GM23338 (cell line): ENCODE results near the gene MCTP1. TPM values are rescaled to one million over a fixed set of nuclear protein-coding genes. Genes with fewer than 3 reads are reported as not detected.
"Not testable (repeated sequence)": the region's sequence is repeated elsewhere in the genome, so short reads cannot be mapped to it uniquely, and the experiment has no call there.

Experiments
- ATAC-seq: fragments of 200-7000 bp; cut with Tn5 transposase; 3 replicates; pipeline ENCODE4 v1.9.1; 2020
- DNase-seq: peaks from one replicate; pipeline ENCODE4 v3.0.0-alpha.2; 2015; ENCODE audit warnings: low spot score
- H2AFZ ChIP-seq: fragments of 200-600 bp; sonication (generic); 2 replicates; pipeline ENCODE4 v1.8.0; 2016; ENCODE audit warnings: antibody characterized with exemption, mild to moderate bottlenecking, moderate library complexity
- H3F3A ChIP-seq: fragments of 200-600 bp; sonication (generic); replicated peaks from 2 replicates; pipeline ENCODE4 v1.8.0; 2017; ENCODE audit warnings: antibody characterized with exemption, mixed run types, low read depth
- H3K27ac ChIP-seq: fragments of 200-600 bp; sonication (generic); 2 replicates; pipeline ENCODE4 v1.6.1; 2016; ENCODE audit warnings: low read depth
- H3K27me3 ChIP-seq: fragments of 200-600 bp; sonication (generic); 2 replicates; pipeline ENCODE4 v1.8.0; 2016; ENCODE audit warnings: mild to moderate bottlenecking, mixed run types, moderate library complexity; ENCODE audit not compliant: insufficient read depth
- H3K36me3 ChIP-seq: fragments of 200-600 bp; sonication (generic); 2 replicates; pipeline ENCODE4 v1.8.0; 2016; ENCODE audit warnings: mild to moderate bottlenecking; ENCODE audit not compliant: insufficient read depth
- H3K4me1 ChIP-seq: fragments of 200-600 bp; sonication (generic); 2 replicates; pipeline ENCODE4 v1.8.0; 2016; ENCODE audit warnings: mild to moderate bottlenecking, moderate library complexity; ENCODE audit not compliant: insufficient read depth
- H3K4me2 ChIP-seq: fragments of 200-600 bp; sonication (generic); 2 replicates; pipeline ENCODE4 v1.7.1; 2017; ENCODE audit warnings: mixed run types
- H3K4me3 ChIP-seq: fragments of 200-600 bp; sonication (generic); 2 replicates; pipeline ENCODE4 v1.6.1; 2016; ENCODE audit warnings: mixed run types
- H3K79me2 ChIP-seq: fragments of 200-600 bp; sonication (generic); replicated peaks from 2 replicates; pipeline ENCODE4 v1.8.0; 2017; ENCODE audit warnings: mild to moderate bottlenecking; ENCODE audit not compliant: insufficient read depth
- H3K9me2 ChIP-seq: fragments of 200-600 bp; sonication (generic); 2 replicates; pipeline ENCODE4 v1.8.0; 2017; ENCODE audit not compliant: insufficient read depth
- H4K20me1 ChIP-seq: fragments of 200-600 bp; sonication (generic); replicated peaks from 2 replicates; pipeline ENCODE4 v1.8.0; 2017; ENCODE audit warnings: mild to moderate bottlenecking; ENCODE audit not compliant: insufficient read depth
- H3K27ac Mint-ChIP-seq: 2 replicates; pipeline ENCODE4 v1.8.0; 2020; ENCODE audit warnings: inconsistent platforms, mild to moderate bottlenecking, moderate library complexity, mixed read lengths
- H3K27me3 Mint-ChIP-seq: 3 replicates; pipeline ENCODE4 v1.8.0; 2022; ENCODE audit warnings: low read depth, mild to moderate bottlenecking, moderate library complexity, mixed read lengths, inconsistent platforms; ENCODE audit not compliant: insufficient read depth, poor library complexity
- H3K36me3 Mint-ChIP-seq: 3 replicates; pipeline ENCODE4 v1.8.0; 2021; ENCODE audit warnings: low read depth, mild to moderate bottlenecking, inconsistent platforms, moderate library complexity, mixed read lengths
- H3K4me1 Mint-ChIP-seq: 3 replicates; pipeline ENCODE4 v1.8.0; 2020; ENCODE audit warnings: mild to moderate bottlenecking, inconsistent platforms, mixed read lengths
- H3K4me3 Mint-ChIP-seq: 3 replicates; pipeline ENCODE4 v1.8.0; 2021; ENCODE audit warnings: moderate library complexity, mild to moderate bottlenecking, inconsistent platforms, mixed read lengths
- H3K9me3 Mint-ChIP-seq: 3 replicates; pipeline ENCODE4 v1.8.0; 2020; ENCODE audit warnings: moderate library complexity, mild to moderate bottlenecking, inconsistent platforms, mixed read lengths
- CREB1 ChIP-seq: fragments of 250-450 bp; sonication (Bioruptor Pico); IDR thresholded peaks from 2 replicates; pipeline ENCODE4 v1.5.0; 2020; ENCODE audit warnings: low read depth, mild to moderate bottlenecking, moderate library complexity
- ETS1 ChIP-seq: IDR thresholded peaks from 2 replicates; pipeline ENCODE4 v1.6.1; 2016; ENCODE audit warnings: antibody characterized with exemption
- EZH2phosphoT487 ChIP-seq: fragments of 200-600 bp; sonication (generic); IDR thresholded peaks from one replicate; pipeline ENCODE4 v1.8.1; 2018; ENCODE audit warnings: antibody characterized with exemption; ENCODE audit not compliant: unreplicated experiment
- NANOG ChIP-seq: IDR thresholded peaks from 2 replicates; pipeline ENCODE4 v1.6.1; 2016; ENCODE audit warnings: antibody characterized with exemption, borderline replicate concordance
- STAT1 ChIP-seq: IDR thresholded peaks from one replicate; pipeline ENCODE4 v1.6.1; 2016; ENCODE audit warnings: antibody characterized with exemption; ENCODE audit not compliant: unreplicated experiment
- ZNF114 ChIP-seq: fragments of 250-450 bp; sonication (Bioruptor Pico); IDR thresholded peaks from 2 replicates; pipeline ENCODE4 v1.5.0; 2020; ENCODE audit warnings: mild to moderate bottlenecking, moderate library complexity
- ZNF331 ChIP-seq: fragments of 250-450 bp; sonication (Bioruptor Pico); IDR thresholded peaks from 2 replicates; pipeline ENCODE4 v1.5.0; 2020; ENCODE audit warnings: low read depth, mild to moderate bottlenecking, moderate library complexity
- ZNF462 ChIP-seq: fragments of 250-450 bp; sonication (Bioruptor Pico); IDR thresholded peaks from 2 replicates; pipeline ENCODE4 v1.5.0; 2020; ENCODE audit warnings: mild to moderate bottlenecking, moderate library complexity
- polyA plus RNA-seq: library from polyadenylated mRNA; unstranded; fragments of >200 nt; fragmentation: Nextera tagmentation; extraction: Ambion mirVana; gene quantifications from 2 replicates; pipeline ENCODE4 v1.2.1, GENCODE V29; 2016
- total RNA-seq: library from RNA; depleted of rRNA; stranded (reverse); fragments of >200 nt; shearing (Covaris generic); gene quantifications from 2 replicates; pipeline ENCODE4 v1.2.3, GENCODE V29; 2014

MCTP1 gene
- total and polyA plus RNA-seq, 2 experiments from 2014 or later, result 3.7 to 4.2 TPM

- H3K27me3 ChIP-seq, result no peaks in the 10 kb centered on the region
- no peak overlapping the region for H3K4me3 ChIP-seq
- no peak overlapping the region for H3K27ac Mint-ChIP-seq
- no peak overlapping the region for H3K27ac ChIP-seq
- no peaks in the 10 kb centered on the region for H3F3A ChIP-seq
- DNase-seq (no peak), ATAC-seq (no peak)
- H3K4me1 Mint-ChIP-seq, result peaks cover 22% of the 10 kb centered on the region
- H3K79me2 ChIP-seq, result no peaks in the 10 kb centered on the region
- H3K4me1 ChIP-seq, result peaks cover 7% of the 10 kb centered on the region
- no peaks in the 10 kb centered on the region for H3K9me2 ChIP-seq
- no peak overlapping the region for H2AFZ ChIP-seq
- no peaks in the 10 kb centered on the region for H3K27me3 Mint-ChIP-seq
- H3K36me3 Mint-ChIP-seq, result no peaks in the 10 kb centered on the region
- no peaks in the 10 kb centered on the region for H4K20me1 ChIP-seq
- no peak overlapping the region for H3K4me2 ChIP-seq
- H3K36me3 ChIP-seq, result no peaks in the 10 kb centered on the region
- no peak for TF ChIP-seq EZH2phosphoT487
- no peak for TF ChIP-seq ZNF114 (CRISPR knock-in tag)
- TF ChIP-seq CREB1 (CRISPR knock-in tag), result no peak
- TF ChIP-seq STAT1, result no peak
- no peak for TF ChIP-seq ZNF462 (CRISPR knock-in tag)
- no peak for TF ChIP-seq ZNF331 (CRISPR knock-in tag)
- TF ChIP-seq NANOG, result no peak
- no peak for TF ChIP-seq ETS1
- H3K9me3 Mint-ChIP-seq, result no peaks in the 10 kb centered on the region
- no peak overlapping the region for H3K4me3 Mint-ChIP-seq
Measured at GRCh38 chr5:94847019-94847418, 437.9 kb downstream of the MCTP1 start.

GRCh38 chr5:94845696-94846095 lies 439.2 kb downstream of the MCTP1 start:
- not testable (repeated sequence) for H3K4me3 Mint-ChIP-seq, H3K27ac Mint-ChIP-seq, H3K36me3 ChIP-seq, H2AFZ ChIP-seq, H3F3A ChIP-seq, H3K4me1 ChIP-seq, H3K27me3 Mint-ChIP-seq, H4K20me1 ChIP-seq, H3K27ac ChIP-seq, H3K27me3 ChIP-seq, H3K9me2 ChIP-seq, H3K4me2 ChIP-seq, H3K79me2 ChIP-seq, H3K36me3 Mint-ChIP-seq, H3K4me3 ChIP-seq, ATAC-seq, H3K9me3 Mint-ChIP-seq, DNase-seq
- peaks cover 22% of the 10 kb centered on the region for H3K4me1 Mint-ChIP-seq
